HG03575 (cell line): ENCODE measurements around the gene KLF7.

Experiments used
- ATAC-seq: cut with Tn5 transposase; IDR thresholded peaks from one replicate; pipeline ENCODE4 v1.9.1; 2021; ENCODE audit not compliant: unreplicated experiment, insufficient number of reproducible peaks, low FRiP score; ENCODE audit errors: extremely low read depth

KLF7 gene

DNA sequence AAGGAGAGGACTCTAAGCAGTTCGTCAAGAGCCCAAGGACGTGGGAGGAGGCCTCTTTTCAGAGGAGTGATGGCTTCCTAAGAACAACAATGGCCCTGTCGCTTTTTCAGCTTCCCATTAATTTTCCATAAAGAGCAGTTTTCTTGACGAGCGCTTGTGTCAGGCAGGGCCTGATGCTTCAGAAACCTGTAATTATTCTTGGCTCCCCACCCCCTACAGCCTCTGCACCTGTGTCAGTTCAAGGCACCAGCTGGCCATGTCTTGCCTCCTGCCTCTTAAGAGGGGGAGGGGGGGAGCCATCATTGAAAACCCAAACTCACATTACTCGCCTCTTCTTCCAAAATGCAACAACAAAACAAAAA is 32.3 kb downstream of the KLF7 start:
- no peak for ATAC-seq

DNA sequence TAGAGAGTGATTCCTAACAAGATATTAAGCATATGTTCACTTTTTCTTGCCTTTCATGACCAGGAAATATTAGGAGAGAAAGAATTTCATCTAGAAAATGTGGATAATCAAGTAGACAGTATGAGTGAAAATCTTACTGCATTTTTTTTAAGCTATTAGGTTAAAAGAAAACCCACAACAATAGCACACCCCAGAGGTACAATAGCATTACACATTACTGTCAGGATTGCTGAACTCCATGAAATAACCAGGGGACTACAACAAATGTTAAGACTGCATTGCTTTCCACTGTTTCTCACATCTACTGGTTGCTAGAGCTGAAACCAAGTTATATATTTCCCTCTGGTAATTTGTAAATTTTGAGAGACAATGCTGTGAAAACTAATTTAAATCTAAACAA is 33.7 kb downstream of the KLF7 start:
- no peak for ATAC-seq

DNA sequence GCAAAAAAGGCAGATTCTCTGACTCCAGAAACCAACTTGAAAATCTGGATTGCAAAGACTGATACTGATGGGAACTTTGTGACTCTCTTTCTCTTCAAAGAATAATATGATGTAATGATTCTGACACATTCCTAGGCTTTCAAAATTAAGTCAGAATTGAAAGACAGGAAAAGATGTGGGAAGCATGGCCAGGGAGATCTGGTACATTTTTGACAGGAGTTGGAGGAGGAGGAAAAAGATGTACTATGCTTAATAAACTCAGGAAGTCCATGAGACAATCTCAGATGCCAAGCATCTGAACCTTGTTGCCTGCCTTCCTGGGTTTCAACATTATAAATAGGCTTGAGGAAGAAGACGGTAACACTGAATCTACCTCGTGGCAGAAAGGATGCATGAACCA is 34.2 kb downstream of the KLF7 start:
- ATAC-seq, result no peak

DNA sequence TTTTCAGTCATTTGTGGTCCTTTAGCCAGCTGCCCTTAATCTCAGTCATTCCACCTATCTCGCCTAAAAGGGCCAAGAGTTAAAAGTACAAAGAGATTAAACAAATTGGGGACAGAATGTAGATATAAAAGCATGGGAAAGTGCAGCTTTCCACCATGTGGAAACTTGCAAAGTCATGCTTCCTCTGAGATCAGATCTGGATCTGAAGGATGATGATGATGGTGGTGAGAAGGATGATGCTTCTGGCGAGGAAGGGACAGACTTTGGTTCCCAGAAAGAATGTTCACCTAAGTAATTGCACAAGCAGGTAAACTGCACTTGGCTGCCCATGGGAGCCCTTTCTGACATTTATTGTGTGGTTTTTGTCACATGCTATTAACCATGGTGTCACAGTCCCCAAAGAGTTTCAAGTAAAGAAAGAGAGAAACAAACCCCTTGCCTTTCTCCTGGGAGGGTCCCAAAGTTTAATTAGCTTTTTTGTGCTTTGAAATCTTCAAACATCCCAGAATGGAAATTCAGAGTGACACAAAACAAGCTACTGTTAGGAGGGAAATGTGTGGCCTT is 34.7 kb downstream of the KLF7 start:
- no peak for ATAC-seq

DNA sequence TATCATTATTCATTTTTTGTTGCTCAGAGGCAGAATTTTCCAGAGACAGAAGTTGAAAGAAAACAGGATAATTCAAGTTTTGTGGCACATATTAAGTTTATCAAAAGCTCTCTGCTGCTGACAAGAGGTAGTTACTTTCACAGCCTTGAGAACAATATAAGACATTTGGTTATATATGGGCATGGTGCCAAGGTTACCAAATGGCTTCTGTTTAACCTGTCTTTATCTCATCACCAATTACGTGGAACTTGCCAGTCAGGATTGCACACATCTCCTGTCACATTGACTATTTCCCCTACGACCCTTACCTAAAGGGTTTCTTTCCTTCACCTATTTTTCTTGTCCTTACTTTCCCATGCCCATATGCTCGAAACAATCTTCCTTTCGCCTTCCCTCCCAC is 35.9 kb downstream of the KLF7 start:
- ATAC-seq, result no peak

DNA sequence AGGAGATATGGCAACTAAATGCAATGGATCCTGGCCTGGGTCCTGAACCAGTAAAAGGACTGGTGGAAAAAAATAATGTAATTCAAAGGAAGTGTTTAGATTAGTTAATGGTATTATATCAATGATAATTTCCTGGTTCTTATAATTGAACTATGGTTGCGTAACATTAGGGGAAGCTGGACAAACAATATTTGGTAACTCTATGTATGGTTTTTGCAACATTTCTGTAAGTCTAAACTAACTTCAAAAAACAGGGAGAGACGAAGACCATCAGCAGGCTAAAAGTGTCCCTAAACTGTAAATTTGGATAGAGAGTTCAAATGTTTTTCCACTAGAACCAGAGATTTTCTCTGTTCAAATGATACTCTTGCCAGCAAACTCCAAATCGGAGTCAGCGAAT is 36.9 kb downstream of the KLF7 start:
- no peak for ATAC-seq

DNA sequence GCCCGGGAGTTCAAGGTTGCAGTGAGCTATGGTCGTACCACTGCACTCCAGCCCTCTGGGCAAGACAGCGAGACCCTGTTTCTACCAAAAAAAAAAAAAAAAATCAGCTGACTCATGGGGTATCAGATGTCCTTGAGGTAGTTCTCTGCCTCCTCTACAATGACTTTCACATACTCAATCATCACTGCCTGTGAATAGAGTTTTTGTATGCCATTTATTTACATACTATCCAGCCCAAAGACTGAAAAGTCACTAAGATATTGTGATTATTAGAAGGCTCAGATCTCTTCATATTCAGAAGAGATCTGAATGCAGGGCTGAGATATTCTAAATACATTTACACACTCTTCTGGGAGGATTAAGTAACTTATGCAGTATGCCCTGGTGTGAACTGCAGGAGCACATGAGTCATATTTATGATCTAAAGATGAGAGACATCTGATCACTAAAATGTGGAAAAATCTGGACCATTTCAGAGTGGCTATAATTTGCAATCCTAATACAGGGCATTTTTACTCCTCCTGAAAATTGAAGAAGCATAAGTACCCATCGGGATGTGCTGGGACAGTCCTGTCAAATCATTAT is 38.9 kb downstream of the KLF7 start:
- ATAC-seq, result no peak

DNA sequence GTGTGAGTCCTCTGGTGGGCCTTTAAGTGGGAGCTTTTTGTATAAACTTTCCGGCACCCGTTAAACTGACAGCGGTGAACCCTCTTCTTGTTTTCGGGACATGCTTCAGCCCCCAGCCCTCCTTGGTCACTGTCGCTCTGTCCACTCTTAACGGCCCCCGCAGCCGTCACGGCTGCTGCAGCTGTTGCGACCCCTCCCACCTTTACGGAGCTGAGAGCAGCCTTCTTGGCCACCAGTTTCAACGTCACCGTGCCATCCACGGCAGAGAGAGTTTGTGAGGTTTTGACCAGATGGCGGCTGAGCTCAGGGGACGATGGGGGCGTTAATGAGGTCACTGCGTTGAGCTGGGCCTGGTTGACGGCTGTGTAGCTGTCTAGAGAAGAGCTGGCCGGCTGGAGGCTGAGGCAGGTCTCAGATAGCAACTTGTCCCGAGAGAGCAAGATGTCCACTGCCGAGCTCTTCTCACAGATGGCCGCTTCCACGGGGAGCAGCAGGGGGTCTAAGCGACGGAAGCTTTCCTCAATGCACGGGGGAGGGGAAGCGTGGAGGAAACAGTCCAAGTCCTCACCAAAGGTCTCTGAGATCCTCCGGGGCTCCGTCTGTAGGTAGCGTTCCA is 41.9 kb downstream of the KLF7 start:
- no peak for ATAC-seq

DNA sequence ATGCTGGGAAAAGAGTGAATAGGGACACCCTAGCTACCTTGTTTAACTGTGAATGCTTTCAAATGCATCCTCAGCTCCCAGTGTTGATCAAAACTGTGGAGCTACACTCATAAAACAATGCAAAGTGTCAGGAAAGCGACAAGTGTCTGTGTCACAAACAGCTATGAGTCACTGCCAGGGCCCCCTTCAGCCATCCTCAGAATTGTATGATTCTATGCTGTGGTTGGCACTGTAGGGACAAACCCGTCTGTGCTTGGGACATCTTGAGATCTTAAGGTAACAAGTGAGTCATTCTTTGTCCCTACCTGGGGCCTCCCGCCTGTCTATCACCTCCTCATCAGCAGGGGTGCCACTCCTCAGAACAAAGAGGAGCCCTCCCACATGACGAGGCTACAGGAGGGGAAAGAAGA is 42.4 kb downstream of the KLF7 start:
- ATAC-seq, result no peak

DNA sequence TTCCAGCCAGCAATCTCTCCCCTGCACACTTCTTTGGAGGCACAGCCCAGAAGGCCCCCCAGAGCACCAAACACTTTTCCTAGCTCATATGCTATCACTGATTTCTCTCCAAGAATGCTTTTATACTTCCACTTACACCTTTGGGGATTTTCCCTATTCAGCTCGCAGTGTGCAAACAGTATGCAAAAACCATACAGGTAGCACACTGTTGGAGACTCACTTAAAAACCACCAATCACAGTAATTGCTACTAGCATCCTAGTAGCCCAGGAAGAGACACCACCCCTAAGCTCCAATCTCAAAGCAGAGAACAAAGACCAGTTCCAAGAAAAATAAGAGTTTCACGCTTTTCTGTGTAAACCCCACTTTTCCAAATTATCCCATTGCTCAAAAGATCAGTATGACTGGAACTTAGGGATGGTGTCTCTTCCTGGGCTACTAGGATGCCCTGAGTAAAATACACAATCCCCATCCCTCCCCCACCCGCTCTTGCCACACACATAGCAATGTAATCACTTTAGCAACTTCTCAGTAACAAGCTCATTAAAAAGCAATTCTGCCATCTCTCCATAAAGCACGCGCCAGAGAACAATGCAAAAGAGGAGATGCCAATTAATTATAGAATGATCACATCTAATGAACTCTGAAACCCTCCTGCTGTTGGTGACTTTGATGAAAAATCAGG is 43.0 kb downstream of the KLF7 start:
- ATAC-seq, result no peak

DNA sequence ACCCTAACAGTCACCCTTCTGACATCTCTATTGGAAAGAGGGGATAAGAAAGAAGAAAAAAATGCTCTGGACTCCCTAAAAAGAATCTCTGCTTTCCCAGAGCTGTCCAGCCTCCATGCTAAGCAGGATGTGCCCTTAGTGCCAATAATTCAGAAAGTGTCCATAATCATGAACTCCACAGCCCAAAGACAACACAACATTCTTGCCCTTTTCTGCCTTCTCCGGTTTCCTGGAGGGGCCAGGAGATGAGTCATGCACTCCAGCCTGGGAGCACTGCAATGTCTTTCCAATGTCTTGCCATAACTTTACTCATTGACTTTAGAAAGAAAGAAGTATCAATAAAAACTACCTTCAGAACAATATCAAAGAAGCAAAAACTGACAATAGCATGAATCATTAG is 44.0 kb downstream of the KLF7 start:
- ATAC-seq, result no peak

DNA sequence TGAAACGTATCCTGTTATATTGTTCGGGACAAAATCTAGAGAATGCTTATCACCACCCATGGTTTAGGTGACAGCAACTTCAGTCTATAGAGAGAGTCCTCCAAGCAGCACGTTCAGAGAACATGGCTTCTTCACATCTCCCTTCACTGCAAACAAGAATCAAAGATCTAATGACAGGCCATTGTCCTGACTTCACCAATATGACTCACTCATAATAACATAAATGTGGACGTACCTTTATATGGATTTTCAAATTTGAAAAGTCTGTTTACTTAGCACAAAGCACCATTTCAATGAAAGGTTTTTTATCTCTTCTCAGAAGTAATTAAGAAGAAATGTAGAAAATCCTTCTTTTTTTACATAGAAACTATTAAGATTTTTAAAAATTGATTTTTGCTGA is 46.7 kb downstream of the KLF7 start:
- ATAC-seq, result no peak

DNA sequence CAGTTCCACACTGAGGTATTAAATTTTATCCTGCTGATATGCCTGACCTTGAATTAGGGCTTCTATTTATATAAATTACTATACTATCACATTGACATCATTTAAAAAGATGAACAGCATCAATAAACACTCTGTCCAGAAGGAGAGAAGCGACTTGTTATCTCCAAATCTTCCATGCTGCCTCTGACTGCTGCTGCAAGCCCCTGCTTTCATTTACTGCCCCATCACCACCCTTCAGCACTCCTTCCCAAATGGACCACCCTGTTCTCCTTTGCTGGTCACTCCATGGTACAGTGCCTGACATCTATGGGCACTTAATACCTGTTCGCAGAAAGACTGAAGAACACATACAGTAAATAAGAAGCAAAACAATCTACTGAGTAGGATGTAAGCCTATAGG is 48.1 kb downstream of the KLF7 start:
- no peak for ATAC-seq

DNA sequence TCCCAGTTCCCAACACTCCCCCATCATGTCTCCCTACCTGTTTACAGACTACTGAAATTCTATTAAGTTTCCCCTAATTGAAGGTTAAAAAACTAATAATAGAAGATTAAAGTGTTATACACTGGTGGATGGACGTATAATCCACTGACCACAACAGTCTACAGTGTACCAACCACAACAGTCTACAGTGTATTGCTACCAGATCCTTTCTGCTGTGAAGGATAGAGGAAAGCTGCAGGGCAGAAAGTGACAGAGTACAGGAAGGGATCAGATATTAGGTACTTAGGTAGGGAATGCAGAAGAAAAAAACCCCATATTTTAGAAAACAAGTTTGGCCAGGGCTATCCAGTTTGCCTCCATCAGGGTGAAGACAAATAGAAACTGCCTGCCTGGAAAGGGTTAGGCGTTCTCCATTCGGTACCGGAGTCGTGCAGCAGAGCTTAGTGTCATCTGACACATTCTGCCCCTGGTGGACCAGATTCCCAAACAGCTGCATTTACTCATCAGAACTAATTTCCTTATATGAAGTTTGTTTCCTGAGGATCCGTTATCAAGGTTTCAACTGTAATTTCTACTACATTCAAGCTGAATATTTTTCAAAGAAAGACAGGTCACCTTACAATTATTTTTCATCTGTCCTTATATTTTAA is 49.9 kb downstream of the KLF7 start:
- ATAC-seq, result no peak

DNA sequence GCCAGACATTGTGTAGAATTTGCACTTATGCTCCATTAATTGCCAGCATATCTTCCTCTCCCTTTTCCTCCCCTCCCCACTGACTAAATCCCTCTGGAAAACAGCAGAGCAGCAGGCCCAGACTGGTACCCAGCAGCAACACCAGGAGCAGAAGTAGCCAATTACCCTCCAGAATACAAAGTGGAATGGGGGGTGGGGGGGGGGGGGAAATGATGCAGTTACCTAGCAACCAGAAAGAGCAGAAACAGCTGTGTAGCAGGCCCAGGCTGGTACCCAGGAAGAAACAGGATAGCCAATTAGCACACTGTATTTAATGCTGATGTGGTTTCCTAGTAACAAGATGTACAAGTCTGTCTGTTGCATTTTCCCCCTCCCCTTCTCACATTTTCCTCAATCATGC is 52.3 kb downstream of the KLF7 start:
- no peak for ATAC-seq

DNA sequence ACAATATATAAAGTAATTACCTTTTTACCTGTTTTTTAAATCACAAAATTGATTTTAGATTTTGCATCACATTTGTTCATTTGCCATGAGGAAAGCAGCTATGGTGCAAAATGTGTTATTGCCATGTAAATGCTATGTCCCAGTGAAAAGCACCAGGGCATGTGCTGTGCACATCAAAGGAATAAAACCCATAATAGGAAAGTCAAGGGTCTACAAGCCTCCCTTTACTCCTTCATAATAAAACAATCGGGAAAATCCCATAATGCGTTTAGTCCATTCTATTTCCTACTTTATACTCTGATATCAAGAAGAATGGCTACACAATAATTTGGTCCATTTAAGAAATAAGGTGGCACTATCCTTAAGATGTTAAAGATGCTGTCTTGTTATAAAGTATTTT is 53.0 kb downstream of the KLF7 start:
- ATAC-seq, result no peak

DNA sequence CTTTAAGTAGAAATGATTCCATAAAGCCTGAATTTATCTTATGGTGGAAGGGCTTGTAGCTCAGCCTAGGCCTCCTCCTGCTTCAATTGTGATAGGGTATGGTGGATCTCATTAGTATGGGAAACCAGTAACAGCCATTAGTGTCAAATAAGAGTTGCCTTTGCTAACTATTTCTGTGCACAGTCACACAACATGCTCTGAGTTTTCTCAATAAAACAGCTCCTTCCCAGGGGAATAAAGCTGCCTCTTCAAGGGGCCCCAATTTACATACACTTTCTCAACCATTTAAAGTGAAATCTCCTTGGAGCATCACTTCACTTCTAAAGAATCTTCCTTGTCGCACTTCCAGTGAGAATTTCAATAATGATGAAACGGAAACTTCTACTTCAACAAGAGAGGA is 53.4 kb downstream of the KLF7 start:
- ATAC-seq, result no peak

DNA sequence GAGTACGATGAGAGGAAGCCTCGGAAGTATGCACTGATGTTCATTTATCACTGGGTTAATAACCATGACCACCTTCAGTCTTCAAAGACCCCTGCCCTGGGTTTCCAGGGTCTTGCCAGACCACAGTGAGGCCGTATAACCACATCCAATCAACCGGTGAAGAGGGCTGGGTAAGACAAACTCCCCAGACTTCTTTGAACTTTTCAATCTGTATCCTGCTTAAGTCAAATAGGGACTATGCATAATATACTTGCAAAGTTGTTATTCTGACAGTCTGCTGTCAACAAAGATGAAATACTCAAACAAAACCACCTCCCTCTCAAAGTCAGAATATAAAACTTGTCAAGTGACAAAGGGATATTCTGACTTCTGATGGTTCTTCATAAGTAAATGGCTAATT is 54.0 kb downstream of the KLF7 start:
- ATAC-seq, result no peak

DNA sequence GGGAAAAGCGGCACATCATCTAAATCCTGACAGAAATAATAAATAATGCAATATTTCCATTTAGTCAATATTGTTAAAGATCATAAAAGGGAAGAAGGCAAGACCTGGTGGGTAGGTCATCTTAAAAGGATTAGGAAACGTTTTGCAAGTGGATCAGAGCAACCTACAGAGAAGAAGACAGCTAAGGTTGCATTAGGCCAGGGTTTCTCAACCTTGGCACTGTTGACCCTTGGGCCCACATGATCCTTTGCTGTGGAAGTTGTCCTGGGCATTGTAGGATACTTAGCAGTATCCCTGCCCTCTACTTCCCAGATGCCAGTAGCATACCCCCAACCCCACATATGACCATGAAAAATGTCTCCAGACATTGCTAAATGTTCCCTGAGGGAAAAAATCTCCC is 55.0 kb downstream of the KLF7 start:
- ATAC-seq, result no peak

DNA sequence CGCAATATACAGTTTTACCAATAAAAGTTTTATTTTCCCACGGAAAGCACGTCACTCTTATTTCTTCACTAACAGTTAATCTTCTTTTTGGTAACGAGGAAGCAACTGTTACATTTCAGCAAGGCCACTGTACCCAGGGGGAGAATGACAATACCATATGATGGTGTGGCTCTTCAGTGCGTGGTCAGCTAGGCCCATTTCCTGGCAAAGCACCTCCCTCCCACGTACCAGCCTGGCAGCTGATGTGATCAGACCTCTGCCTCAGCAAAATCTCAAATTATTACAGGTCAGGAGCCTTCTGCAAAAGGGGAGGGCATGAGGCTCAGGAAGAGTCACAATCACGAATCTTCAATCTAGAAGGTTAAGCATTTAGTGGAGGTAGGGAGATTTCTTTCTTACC is 55.4 kb downstream of the KLF7 start:
- no peak for ATAC-seq
